Parathyroid adenoma (tissue), 2 donors: Measurements from ENCODE around the gene WDR91.

ENCODE experiments used
- H2AFZ ChIP-seq: fragments of 300-600 bp; sonication (generic); one replicate; pipeline ENCODE4 v1.7.0; 2017; ENCODE audit warnings: antibody characterized with exemption, mild to moderate bottlenecking
- H3K27ac ChIP-seq: fragments of 300-600 bp; sonication (generic); one replicate; pipeline ENCODE4 v1.7.0; 2017
- H3K27me3 ChIP-seq: fragments of 300-600 bp; sonication (generic); one replicate; pipeline ENCODE4 v1.7.0; 2017; ENCODE audit warnings: low read length; ENCODE audit not compliant: control insufficient read depth, insufficient read depth
- H3K36me3 ChIP-seq: fragments of 300-600 bp; sonication (generic); one replicate; pipeline ENCODE4 v1.7.0; 2017; ENCODE audit warnings: low read length; ENCODE audit not compliant: control insufficient read depth, insufficient read depth
- H3K4me1 ChIP-seq: fragments of 300-600 bp; sonication (generic); one replicate; pipeline ENCODE4 v1.7.0; 2017; ENCODE audit warnings: control low read depth
- H3K4me2 ChIP-seq: fragments of 300-600 bp; sonication (generic); one replicate; pipeline ENCODE4 v1.7.0; 2017; ENCODE audit warnings: low read length
- H3K4me3 ChIP-seq: fragments of 300-600 bp; sonication (generic); one replicate; pipeline ENCODE4 v1.7.0; 2017; ENCODE audit warnings: low read depth, low read length
- H3K79me2 ChIP-seq: fragments of 300-600 bp; sonication (generic); one replicate; pipeline ENCODE4 v1.7.0; 2017; ENCODE audit warnings: control low read depth
- H3K9ac ChIP-seq: fragments of 300-600 bp; sonication (generic); one replicate; pipeline ENCODE4 v1.7.0; 2017; ENCODE audit warnings: mild to moderate bottlenecking
- H3K9me3 ChIP-seq: fragments of 300-600 bp; sonication (generic); one replicate; pipeline ENCODE4 v1.7.0; 2017; ENCODE audit warnings: low read length; ENCODE audit not compliant: control insufficient read depth
- CTCF ChIP-seq: fragments of 300-600 bp; sonication (generic); IDR thresholded peaks from one replicate; pipeline ENCODE4 v1.7.0; 2017; ENCODE audit warnings: antibody characterized with exemption, mild to moderate bottlenecking
- donor health status: primary hyperparathyroidism.

WDR91 gene

DNA sequence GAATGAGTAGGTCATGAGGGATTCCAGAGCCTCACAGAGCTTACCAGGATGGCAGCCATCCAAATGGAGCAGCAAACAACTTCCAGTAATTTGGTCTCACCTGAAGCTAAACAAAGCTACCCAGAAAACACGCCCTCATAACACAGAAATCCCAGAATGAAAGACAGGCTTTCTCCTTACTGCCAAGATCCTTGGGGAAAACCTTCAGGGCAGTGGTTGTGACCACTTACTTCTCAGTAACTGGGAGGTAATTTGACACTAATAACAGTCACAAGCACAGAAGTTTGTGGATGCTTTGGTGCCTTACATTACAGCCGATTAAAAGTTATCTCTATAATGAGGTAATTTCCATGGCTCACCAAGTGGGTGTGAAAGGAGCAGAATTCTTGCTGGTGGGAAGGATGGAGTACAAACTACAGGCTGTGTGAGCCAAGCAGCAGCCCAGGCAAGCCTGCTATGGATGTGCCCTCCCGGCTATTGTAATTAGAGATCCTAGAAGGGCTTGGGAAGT lies 10.4 kb downstream of the WDR91 start:
- H3K79me2 ChIP-seq, result no peaks in the 10 kb centered on the region
- no peak overlapping the region for H3K4me3 ChIP-seq
- H3K9me3 ChIP-seq, result no peaks in the 10 kb centered on the region
- no peak for TF ChIP-seq CTCF
- no peaks in the 10 kb centered on the region for H3K27me3 ChIP-seq
- H2AFZ ChIP-seq, result no peak overlapping the region
- H3K4me1 ChIP-seq, result peaks cover 4% of the 10 kb centered on the region
- no peak overlapping the region for H3K27ac ChIP-seq
- H3K4me2 ChIP-seq, result no peak overlapping the region
- H3K9ac ChIP-seq, result no peak overlapping the region
- H3K36me3 ChIP-seq, result no peaks in the 10 kb centered on the region

- Histone ChIP-seq H3K79me2 (no peaks in the 10 kb centered on the region), H3K36me3 (no peaks in the 10 kb centered on the region), H3K4me3 (no peak overlapping the region), H3K4me2 (no peak overlapping the region), H3K9me3 (no peaks in the 10 kb centered on the region), H3K9ac (no peak overlapping the region), H3K27ac (no peak overlapping the region), H2AFZ (no peak overlapping the region), H3K27me3 (no peaks in the 10 kb centered on the region), H3K4me1 (peaks cover 4% of the 10 kb centered on the region)
- TF ChIP-seq CTCF, result no peak
These were observed 11.9 kb downstream of the WDR91 start for GRCh38 chr7:135199439-135199838.

- no peak overlapping the region for H3K9ac ChIP-seq
- no peaks in the 10 kb centered on the region for H3K36me3 ChIP-seq
- no peak for TF ChIP-seq CTCF
These were observed 13.2 kb downstream of the WDR91 start for GRCh38 chr7:135197906-135198655.

DNA sequence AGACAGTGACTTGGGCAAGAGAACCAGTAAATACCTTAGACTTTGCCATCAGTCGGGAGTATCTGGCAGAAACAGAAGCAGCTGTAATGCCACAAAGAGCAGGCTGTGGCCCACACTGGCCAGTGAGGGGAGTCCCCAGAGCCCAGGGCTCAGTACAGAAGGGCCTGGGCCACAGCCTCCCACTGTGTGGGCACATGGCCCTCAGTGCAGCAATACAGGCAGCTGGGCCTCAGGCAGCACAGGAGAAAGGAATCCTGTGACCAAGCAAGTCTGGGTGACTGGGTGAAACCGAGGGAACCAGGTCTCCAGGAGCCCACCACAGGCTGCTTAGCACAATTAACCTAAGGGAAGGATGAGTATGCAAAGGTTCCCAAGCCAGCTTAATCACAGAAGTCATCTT lies 14.0 kb downstream of the WDR91 start:
- Histone ChIP-seq H2AFZ (no peak overlapping the region), H3K36me3 (no peaks in the 10 kb centered on the region), H3K27ac (no peak overlapping the region), H3K4me3 (no peak overlapping the region), H3K4me2 (no peak overlapping the region), H3K4me1 (peaks cover 4% of the 10 kb centered on the region), H3K27me3 (no peaks in the 10 kb centered on the region), H3K9me3 (no peaks in the 10 kb centered on the region), H3K9ac (no peak overlapping the region), H3K79me2 (no peaks in the 10 kb centered on the region)
- TF ChIP-seq CTCF, result no peak

More at GRCh38 chr7:135197906-135198655, 13.2 kb downstream of the WDR91 start:
- H2AFZ ChIP-seq, result no peak overlapping the region
- H3K27me3 ChIP-seq, result no peaks in the 10 kb centered on the region
- no peak overlapping the region for H3K27ac ChIP-seq
- no peaks in the 10 kb centered on the region for H3K9me3 ChIP-seq
- H3K4me1 ChIP-seq, result peaks cover 4% of the 10 kb centered on the region
- H3K79me2 ChIP-seq, result no peaks in the 10 kb centered on the region
- H3K4me2 ChIP-seq, result no peak overlapping the region
- no peak overlapping the region for H3K4me3 ChIP-seq
